HL-60 (cell line): Measurements from ENCODE around the gene NFATC2IP.

Experiments
- DNase-seq, 2 experiments: peaks; one replicate each; pipeline ENCODE4 v3.0.0-alpha.2; 2010 to 2020; ENCODE audit warnings: low read depth in 1 of 2, low spot score in 1 of 2
- H3K27ac ChIP-seq: fragments of 250-450 bp; sonication (Bioruptor Pico); replicated peaks from 2 replicates; pipeline ENCODE4 v1.5.1; 2020; ENCODE audit warnings: mild to moderate bottlenecking, moderate library complexity
- H3K27me3 ChIP-seq: fragments of 250-450 bp; sonication (Bioruptor Pico); 2 replicates; pipeline ENCODE4 v1.5.1; 2021; ENCODE audit warnings: mild to moderate bottlenecking, moderate library complexity; ENCODE audit not compliant: insufficient read depth, poor library complexity, severe bottlenecking
- H3K4me3 ChIP-seq: replicated peaks from 2 replicates; pipeline ENCODE4 v1.5.1; 2011; ENCODE audit warnings: mild to moderate bottlenecking, control low read depth, low read length; ENCODE audit not compliant: insufficient read depth
- CTCF ChIP-seq: IDR thresholded peaks from one replicate; pipeline ENCODE4 v1.5.1; 2011; ENCODE audit warnings: low read length, control low read depth, inconsistent platforms; ENCODE audit not compliant: insufficient read depth
- GABPA ChIP-seq: IDR thresholded peaks from 2 replicates; pipeline ENCODE4 v1.6.1; 2012; ENCODE audit warnings: low read depth
- POLR2AphosphoS5 ChIP-seq: IDR thresholded peaks from 2 replicates; pipeline ENCODE4 v1.6.1; 2012; ENCODE audit warnings: low read depth
- REST ChIP-seq: IDR thresholded peaks from 2 replicates; pipeline ENCODE4 v1.6.1; 2012; ENCODE audit warnings: low read depth; ENCODE audit not compliant: insufficient replicate concordance
- SPI1 ChIP-seq: IDR thresholded peaks from 2 replicates; pipeline ENCODE4 v1.6.1; 2012; ENCODE audit warnings: low read depth, mild to moderate bottlenecking, borderline replicate concordance

The NFATC2IP gene

DNA sequence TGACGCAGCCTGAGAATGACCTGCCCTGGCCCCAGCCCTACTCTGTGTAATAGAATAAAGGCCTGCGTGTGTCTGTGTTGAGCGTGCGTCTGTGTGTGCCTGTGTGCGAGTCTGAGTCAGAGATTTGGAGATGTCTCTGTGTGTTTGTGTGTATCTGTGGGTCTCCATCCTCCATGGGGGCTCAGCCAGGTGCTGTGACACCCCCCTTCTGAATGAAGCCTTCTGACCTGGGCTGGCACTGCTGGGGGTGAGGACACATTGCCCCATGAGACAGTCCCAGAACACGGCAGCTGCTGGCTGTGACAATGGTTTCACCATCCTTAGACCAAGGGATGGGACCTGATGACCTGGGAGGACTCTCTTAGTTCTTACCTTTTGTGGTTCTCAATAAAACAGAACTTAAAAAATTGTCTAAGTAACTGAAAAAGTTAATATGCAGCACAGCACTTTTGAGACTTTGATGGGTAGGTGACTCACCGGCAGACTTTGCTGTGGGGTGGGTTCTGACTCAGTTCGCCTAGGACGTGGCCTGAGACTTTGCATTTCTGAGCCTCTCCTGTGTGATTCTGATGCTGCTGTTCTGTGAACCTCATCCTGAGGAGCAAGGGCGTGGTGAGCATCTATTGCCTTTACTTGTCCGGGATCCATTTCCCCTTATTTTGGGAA, 39.8 kb downstream of the NFATC2IP start:
- DNase-seq = no peak
- H3K27ac ChIP-seq = no peak overlapping the region
- TF ChIP-seq SPI1 (no peak), CTCF (no peak), REST (no peak), POLR2AphosphoS5 (no peak), GABPA (no peak)
- no peak overlapping the region for H3K4me3 ChIP-seq
- no peaks in the 10 kb centered on the region for H3K27me3 ChIP-seq

GRCh38 chr16:28991687-28992086, 41.0 kb downstream of the NFATC2IP start:
- DNase-seq = no peak
- TF ChIP-seq REST (no peak), SPI1 (no peak), GABPA (no peak), POLR2AphosphoS5 (no peak), CTCF (no peak)
- Histone ChIP-seq H3K27ac (no peak overlapping the region), H3K27me3 (no peaks in the 10 kb centered on the region), H3K4me3 (no peak overlapping the region)

- DNase-seq = no peak
- no peaks in the 10 kb centered on the region for H3K27me3 ChIP-seq
- no peak overlapping the region for H3K4me3 ChIP-seq
- TF ChIP-seq POLR2AphosphoS5 (no peak), SPI1 (no peak), REST (no peak), GABPA (no peak), CTCF (no peak)
- H3K27ac ChIP-seq = no peak overlapping the region
These were observed 41.8 kb downstream of the NFATC2IP start for GRCh38 chr16:28992496-28992895.
